HK-2 (cell line): ENCODE data around the gene STAG1.
"Not testable (repeated sequence)": the region's sequence is repeated elsewhere in the genome, so short reads cannot be mapped to it uniquely, and the experiment has no call there.

Experiments used
- DNase-seq: peaks from one replicate; pipeline ENCODE4 v3.0.0-alpha.2; 2018; ENCODE audit not compliant: unreplicated experiment

The STAG1 gene

GRCh38 chr3:136595913-136596697 is 156.1 kb downstream of the STAG1 start:
- DNase-seq, result no peak

GRCh38 chr3:136586580-136586979 is 165.6 kb downstream of the STAG1 start:
- no peak for DNase-seq

GRCh38 chr3:136584728-136585127 is 167.4 kb downstream of the STAG1 start:
- no peak for DNase-seq

- DNase-seq, result no peak
These were observed 168.4 kb downstream of the STAG1 start for GRCh38 chr3:136583823-136584222.

GRCh38 chr3:136577791-136578190 is 174.4 kb downstream of the STAG1 start:
- DNase-seq, result no peak

- DNase-seq, result no peak
These were observed 175.7 kb downstream of the STAG1 start for GRCh38 chr3:136576279-136577009.

- no peak for DNase-seq
These were observed 184.5 kb downstream of the STAG1 start for GRCh38 chr3:136567599-136568188.

- DNase-seq, result not testable (repeated sequence)
These were observed 187.2 kb downstream of the STAG1 start for GRCh38 chr3:136564962-136565361.

GRCh38 chr3:136562026-136562425 is 190.2 kb downstream of the STAG1 start:
- DNase-seq, result no peak

GRCh38 chr3:136559896-136560295 is 192.3 kb downstream of the STAG1 start:
- DNase-seq, result no peak

GRCh38 chr3:136549461-136549860 is 202.7 kb downstream of the STAG1 start:
- DNase-seq, result not testable (repeated sequence)

- no peak for DNase-seq
These were observed 204.9 kb downstream of the STAG1 start for GRCh38 chr3:136547293-136547692.

GRCh38 chr3:136546720-136547119 is 205.5 kb downstream of the STAG1 start:
- DNase-seq, result no peak

- DNase-seq, result no peak
These were observed 206.4 kb downstream of the STAG1 start for GRCh38 chr3:136545664-136546268.

GRCh38 chr3:136544532-136544931 is 207.6 kb downstream of the STAG1 start:
- DNase-seq, result no peak

- DNase-seq, result no peak
These were observed 208.8 kb downstream of the STAG1 start for GRCh38 chr3:136543385-136543784.

- DNase-seq, result no peak
These were observed 216.3 kb downstream of the STAG1 start for GRCh38 chr3:136535906-136536305.

GRCh38 chr3:136532766-136533165 is 219.4 kb downstream of the STAG1 start:
- DNase-seq, result no peak

GRCh38 chr3:136518102-136518501 is 234.1 kb downstream of the STAG1 start:
- DNase-seq, result no peak

- DNase-seq, result no peak
These were observed 235.5 kb downstream of the STAG1 start for GRCh38 chr3:136516656-136517055.

GRCh38 chr3:136516095-136516494 is 236.1 kb downstream of the STAG1 start:
- DNase-seq, result no peak

GRCh38 chr3:136514533-136514932 is 237.6 kb downstream of the STAG1 start:
- DNase-seq, result not testable (repeated sequence)
